Inferior parietal cortex (tissue), 1 donor: ENCODE data around the gene CNTFR.
"Not testable (repeated sequence)": the region's sequence is repeated elsewhere in the genome, so short reads cannot be mapped to it uniquely, and the experiment has no call there.

Experiments
- DNase-seq: peaks from one replicate; pipeline ENCODE4 v3.0.0-alpha.2; 2016; ENCODE audit errors: extremely low spot score

Gene CNTFR

GRCh38 chr9:34554211-34555001 lies 35.1 kb downstream of the CNTFR start:
- DNase-seq, result no peak

GRCh38 chr9:34553511-34554021 lies 36.0 kb downstream of the CNTFR start:
- no peak for DNase-seq

- DNase-seq, result no peak
Measured at GRCh38 chr9:34552986-34553385, 36.5 kb downstream of the CNTFR start.

GRCh38 chr9:34552606-34552981 lies 36.9 kb downstream of the CNTFR start:
- DNase-seq, result no peak

- no peak for DNase-seq
Measured at GRCh38 chr9:34551751-34552605, 37.5 kb downstream of the CNTFR start.

- DNase-seq, result no peak
Measured at GRCh38 chr9:34550681-34551270, 38.7 kb downstream of the CNTFR start.

- no peak for DNase-seq
Measured at GRCh38 chr9:34550016-34550680, 39.4 kb downstream of the CNTFR start.

- DNase-seq, result no peak
Measured at GRCh38 chr9:34549407-34549732, 40.2 kb downstream of the CNTFR start.

GRCh38 chr9:34547960-34548611 lies 41.4 kb downstream of the CNTFR start:
- DNase-seq, result peak; percentile 72

- DNase-seq, result peak; percentile 73
Measured at GRCh38 chr9:34546834-34547827, 42.4 kb downstream of the CNTFR start.

- no peak for DNase-seq
Measured at GRCh38 chr9:34546102-34546833, 43.3 kb downstream of the CNTFR start.

GRCh38 chr9:34545497-34545896 lies 44.0 kb downstream of the CNTFR start:
- no peak for DNase-seq

- DNase-seq, result no peak
Measured at GRCh38 chr9:34544035-34544434, 45.5 kb downstream of the CNTFR start.

- DNase-seq, result no peak
Measured at GRCh38 chr9:34541540-34541939, 48.0 kb downstream of the CNTFR start.

GRCh38 chr9:34540827-34541226 lies 48.7 kb downstream of the CNTFR start:
- DNase-seq, result no peak

- no peak for DNase-seq
Measured at GRCh38 chr9:34536685-34537084, 52.8 kb downstream of the CNTFR start.

GRCh38 chr9:34532041-34532440 lies 57.5 kb downstream of the CNTFR start:
- DNase-seq, result not testable (repeated sequence)

- no peak for DNase-seq
Measured at GRCh38 chr9:34526026-34526425, 63.5 kb downstream of the CNTFR start.

- DNase-seq, result no peak
Measured at GRCh38 chr9:34524349-34524748, 65.2 kb downstream of the CNTFR start.
